T-helper 2 cell treated with Interferon-gamma antibody and Interleukin-4, amounts not matched to agents 100 ng/mL and 5 ng/mL, for 36 hours (primary cell): Measurements from ENCODE around the gene SLX4. TPM values are rescaled to one million over a fixed set of nuclear protein-coding genes. Genes with fewer than 3 reads are reported as not detected.

Source experiments
- intact Hi-C: fragments of 100-400 bp; cut with micrococcal nuclease; formaldehyde crosslinking; loops from one replicate; pipeline ENCODE4 v1.15.1; 2023
- total RNA-seq: library from RNA; stranded (reverse); gene quantifications from 2 replicates; pipeline ENCODE4 v1.2.3, GENCODE V29; 2022

SLX4 gene
- total RNA-seq, 1 donor from 2014 or later: 13.9 TPM

- intact Hi-C loops: no loop called here
Observed at GRCh38 chr16:3601614-3602319, 9.6 kb downstream of the SLX4 start.

- intact Hi-C loops: no loop called here
Observed at GRCh38 chr16:3599922-3600321, 11.5 kb downstream of the SLX4 start.

GRCh38 chr16:3599121-3599520, 12.3 kb downstream of the SLX4 start:
- intact Hi-C loops: no loop called here

- intact Hi-C loops: no loop called here
Observed at GRCh38 chr16:3598236-3598635, 13.2 kb downstream of the SLX4 start.

- intact Hi-C loops: no loop called here
Observed at GRCh38 chr16:3597676-3598075, 13.7 kb downstream of the SLX4 start.

GRCh38 chr16:3597226-3597625, 14.2 kb downstream of the SLX4 start:
- intact Hi-C loops: no loop called here

- intact Hi-C loops: no loop called here
Observed at GRCh38 chr16:3596101-3596861, 15.1 kb downstream of the SLX4 start.

DNA sequence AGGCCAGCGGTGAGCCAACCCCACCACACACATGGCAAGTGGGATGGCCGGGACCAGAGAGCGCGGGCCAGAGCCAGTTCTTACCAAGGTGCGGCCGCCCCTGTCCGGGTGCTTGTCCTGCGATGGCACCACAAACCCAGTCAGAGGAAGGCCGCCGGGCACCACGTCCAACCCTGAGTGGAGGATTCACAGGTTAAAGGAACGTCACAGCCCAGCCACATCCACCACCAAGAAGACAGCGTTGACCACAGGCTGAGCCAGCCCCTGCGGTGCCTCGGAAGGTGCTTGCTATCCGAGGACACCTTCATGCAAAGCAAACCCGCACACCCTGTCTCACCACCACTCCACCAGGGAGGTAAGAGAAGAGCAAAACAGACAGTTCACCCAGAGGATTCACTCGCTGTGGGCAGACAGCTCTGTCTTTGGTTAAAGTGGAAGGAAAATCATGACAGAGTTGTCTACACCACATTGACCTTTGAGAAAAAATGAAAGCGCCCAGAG, 15.8 kb downstream of the SLX4 start:
- intact Hi-C loops: no loop called here

- intact Hi-C loops: no loop called here
Observed at GRCh38 chr16:3595110-3595486, 16.3 kb downstream of the SLX4 start.

DNA sequence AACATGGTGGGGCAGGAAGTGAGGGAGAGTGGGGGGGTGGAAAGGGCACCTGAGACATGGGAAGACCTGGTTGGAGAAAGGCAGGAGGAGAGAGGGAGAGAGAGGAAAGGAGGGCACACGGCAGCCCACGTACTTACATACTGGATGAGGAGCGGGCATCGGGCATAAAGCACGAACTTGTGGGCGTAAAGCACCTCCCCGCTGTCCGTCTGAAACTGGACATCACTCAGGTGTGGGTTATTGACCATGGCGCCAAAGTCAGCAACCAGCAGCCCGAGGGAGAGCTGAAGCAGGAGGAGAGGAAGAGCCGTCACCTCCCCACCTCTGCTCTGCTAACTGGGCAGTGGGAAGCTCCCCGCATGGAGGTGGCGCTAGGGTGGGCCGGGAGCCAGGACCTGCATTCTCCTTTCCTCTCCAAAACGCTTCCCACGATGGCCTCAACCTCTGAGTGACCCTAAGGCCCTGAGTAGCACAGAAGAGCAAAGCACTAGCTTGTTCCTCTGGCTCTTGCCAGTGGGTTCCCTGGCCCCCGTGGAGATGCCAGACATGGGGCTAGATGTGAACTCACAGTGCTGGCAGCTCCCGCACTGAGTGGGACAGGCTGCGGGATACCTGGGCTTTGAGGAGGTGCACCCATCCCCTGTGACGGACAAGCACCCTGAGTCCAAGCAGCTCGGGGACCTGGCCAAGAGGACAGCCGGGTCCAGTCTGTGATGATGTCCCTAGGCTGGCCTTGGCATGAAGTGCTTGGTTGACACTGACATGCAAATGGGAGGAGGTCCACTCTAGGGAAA, 16.9 kb downstream of the SLX4 start:
- intact Hi-C loops: no loop called here

GRCh38 chr16:3592559-3592958, 18.8 kb downstream of the SLX4 start:
- intact Hi-C loops: no loop called here

GRCh38 chr16:3591991-3592390, 19.4 kb downstream of the SLX4 start:
- intact Hi-C loops: no loop called here

- intact Hi-C loops: no loop called here
Observed at GRCh38 chr16:3591436-3591803, 20.0 kb downstream of the SLX4 start.

GRCh38 chr16:3590736-3591435, 20.5 kb downstream of the SLX4 start:
- intact Hi-C loops: no loop called here

DNA sequence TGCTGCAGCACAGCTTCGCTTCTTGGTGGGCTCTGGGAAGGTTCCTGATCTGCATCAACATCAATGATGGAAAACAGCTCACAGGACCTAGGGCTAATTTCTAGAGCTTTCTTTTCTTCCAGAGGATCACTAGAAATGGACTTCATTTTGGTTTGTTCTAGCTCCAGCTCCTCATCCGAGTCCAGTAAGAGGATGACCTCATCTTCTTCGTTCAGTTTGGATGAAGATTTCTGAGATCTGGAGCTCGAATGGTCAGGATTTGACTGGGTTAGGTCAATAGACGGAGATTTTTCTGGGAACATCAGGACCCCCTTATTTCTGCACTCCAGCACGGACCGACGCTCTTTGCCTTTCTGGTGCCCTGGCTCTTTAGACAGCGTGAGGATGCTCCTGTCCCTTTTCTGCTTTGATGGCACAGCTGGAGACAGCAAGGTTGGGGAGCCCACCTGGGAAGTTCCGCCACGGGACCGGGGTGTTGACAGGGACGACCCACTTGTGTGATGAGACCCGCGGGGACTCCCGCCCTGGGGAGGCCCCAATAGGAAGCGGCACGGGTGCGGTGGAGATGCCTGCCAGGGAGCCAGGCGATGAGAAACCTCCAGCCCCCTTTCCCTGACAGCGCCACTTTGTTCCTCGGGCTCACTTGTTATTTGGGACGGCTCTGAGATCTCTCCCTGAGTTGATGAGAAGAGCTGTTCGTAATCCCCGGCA, 21.3 kb downstream of the SLX4 start:
- intact Hi-C loops: no loop called here

DNA sequence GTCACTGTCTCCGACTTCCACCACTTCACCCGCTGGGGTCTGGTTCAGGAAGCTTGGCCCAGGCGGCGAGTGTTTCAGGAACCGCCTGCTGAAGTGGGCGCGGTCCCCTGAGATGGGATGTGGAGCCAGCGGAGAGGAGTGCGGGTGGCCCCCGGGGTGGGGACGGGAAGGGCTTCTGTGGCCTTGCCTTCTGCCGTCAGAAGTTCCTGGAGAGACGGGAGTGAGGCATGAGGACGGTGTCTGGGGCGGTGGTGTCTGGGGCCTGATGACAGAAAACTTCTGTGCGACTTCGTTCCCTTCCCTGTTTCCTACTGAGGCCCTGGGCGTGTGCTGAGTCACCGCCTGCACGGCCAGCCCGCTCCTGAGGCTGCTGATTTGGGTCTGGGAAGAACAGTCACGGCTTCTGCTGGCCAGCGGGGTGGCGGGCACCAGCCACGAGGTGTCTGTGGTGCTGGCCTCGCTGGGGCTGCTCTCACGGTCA, 21.9 kb downstream of the SLX4 start:
- intact Hi-C loops: no loop called here

- intact Hi-C loops: no loop called here
Observed at GRCh38 chr16:3589001-3589400, 22.4 kb downstream of the SLX4 start.

DNA sequence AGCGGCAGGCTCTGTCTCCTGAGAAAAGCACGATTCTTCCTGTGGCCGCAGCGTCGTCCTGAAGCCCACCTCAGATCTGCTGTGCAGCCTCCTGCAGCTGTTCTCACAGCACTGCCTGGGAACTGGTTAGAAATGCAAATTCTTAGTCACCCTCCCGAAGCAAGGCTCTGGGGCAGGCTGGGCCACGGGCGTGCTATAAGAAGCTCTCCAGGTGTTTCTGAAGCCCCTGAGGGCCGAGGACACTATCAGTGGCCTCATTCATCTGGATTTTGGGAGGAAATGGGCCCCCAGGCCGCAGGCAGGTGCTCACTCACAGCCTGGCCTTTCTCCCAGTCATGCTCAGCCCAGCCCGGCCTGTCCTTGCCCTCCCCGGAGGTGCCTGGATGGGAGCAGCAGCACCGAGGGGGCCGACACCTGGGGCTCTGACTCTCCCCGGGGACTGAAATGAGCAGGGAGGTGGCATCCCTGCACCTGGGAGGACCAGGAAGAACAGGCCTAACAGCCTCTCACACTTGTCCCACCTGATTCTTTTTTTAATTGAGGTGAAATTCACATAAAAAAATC, 23.8 kb downstream of the SLX4 start:
- intact Hi-C loops: no loop called here

- intact Hi-C loops: no loop called here
Observed at GRCh38 chr16:3584412-3584811, 27.0 kb downstream of the SLX4 start.

- intact Hi-C loops: no loop called here
Observed at GRCh38 chr16:3583303-3584038, 27.9 kb downstream of the SLX4 start.
